ENCODE results near the gene SLC35F3.

Gene SLC35F3

GRCh38 chr1:233901495-233901894 is 3.0 kb upstream of the SLC35F3 start:
- peaks cover 0 to 19% of the 10 kb centered on the region in 2 donors for H3K27me3 ChIP-seq
- no peak overlapping the region for H3K27ac ChIP-seq
- no peak for DNase-seq
- intact Hi-C loops (cut with DNase I; ENCODE audit: low total_unique reads): no loop called here
- H3K36me3 ChIP-seq: no peaks in the 10 kb centered on the region
- no peaks in the 10 kb centered on the region for H3K9me3 ChIP-seq
- no peak overlapping the region for H3K4me3 ChIP-seq
- TF ChIP-seq, protein P1, sequence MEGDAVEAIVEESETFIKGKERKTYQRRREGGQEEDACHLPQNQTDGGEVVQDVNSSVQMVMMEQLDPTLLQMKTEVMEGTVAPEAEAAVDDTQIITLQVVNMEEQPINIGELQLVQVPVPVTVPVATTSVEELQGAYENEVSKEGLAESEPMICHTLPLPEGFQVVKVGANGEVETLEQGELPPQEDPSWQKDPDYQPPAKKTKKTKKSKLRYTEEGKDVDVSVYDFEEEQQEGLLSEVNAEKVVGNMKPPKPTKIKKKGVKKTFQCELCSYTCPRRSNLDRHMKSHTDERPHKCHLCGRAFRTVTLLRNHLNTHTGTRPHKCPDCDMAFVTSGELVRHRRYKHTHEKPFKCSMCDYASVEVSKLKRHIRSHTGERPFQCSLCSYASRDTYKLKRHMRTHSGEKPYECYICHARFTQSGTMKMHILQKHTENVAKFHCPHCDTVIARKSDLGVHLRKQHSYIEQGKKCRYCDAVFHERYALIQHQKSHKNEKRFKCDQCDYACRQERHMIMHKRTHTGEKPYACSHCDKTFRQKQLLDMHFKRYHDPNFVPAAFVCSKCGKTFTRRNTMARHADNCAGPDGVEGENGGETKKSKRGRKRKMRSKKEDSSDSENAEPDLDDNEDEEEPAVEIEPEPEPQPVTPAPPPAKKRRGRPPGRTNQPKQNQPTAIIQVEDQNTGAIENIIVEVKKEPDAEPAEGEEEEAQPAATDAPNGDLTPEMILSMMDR (IDR thresholded peaks at IDR 0.05): no peak
- peaks cover 0 to 10% (median 0%) of the 10 kb centered on the region in 4 donors for H3K4me1 ChIP-seq

- Histone ChIP-seq H3K4me3 (no peak overlapping the region), H3K4me1 (peaks cover 0 to 10% (median 0%) of the 10 kb centered on the region in 4 donors), H3K27me3 (peaks cover 0 to 19% of the 10 kb centered on the region in 2 donors), H3K36me3 (no peaks in the 10 kb centered on the region), H3K27ac (no peak overlapping the region), H3K9me3 (no peaks in the 10 kb centered on the region)
- no peak for DNase-seq
- intact Hi-C loops (cut with DNase I; ENCODE audit: low total_unique reads): no loop called here
- TF ChIP-seq, protein P1 (IDR thresholded peaks at IDR 0.05): no peak
Observed at GRCh38 chr1:233905416-233906051, 1.1 kb downstream of the SLC35F3 start.

DNA sequence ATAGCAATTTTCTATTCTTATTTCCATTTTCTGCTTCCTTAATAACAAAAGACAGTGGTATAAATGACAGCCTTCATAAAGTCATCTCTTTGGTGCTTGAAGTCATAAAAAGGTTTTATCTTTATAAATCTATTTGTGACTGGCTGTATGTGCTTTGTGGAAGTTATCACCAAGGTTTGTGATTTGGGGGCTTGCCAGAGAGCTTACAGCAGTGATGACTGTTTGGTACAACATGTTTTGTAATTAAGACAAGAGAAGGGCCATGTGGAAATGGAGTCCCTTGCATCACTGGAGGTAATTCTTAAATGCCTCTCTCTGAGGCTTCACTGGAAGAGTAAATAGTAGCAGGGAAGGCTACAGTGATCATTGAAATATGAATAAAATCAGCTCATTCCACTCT is 2.7 kb downstream of the SLC35F3 start:
- H3K27me3 ChIP-seq: peaks cover 0 to 19% of the 10 kb centered on the region in 2 donors

GRCh38 chr1:233908092-233908491 is 3.6 kb downstream of the SLC35F3 start:
- TF ChIP-seq, protein P1 (IDR thresholded peaks at IDR 0.05): no peak
- no peaks in the 10 kb centered on the region for H3K9me3 ChIP-seq
- H3K4me1 ChIP-seq: peaks cover 0 to 10% (median 0%) of the 10 kb centered on the region in 4 donors
- H3K4me3 ChIP-seq: no peak overlapping the region
- peaks cover 0 to 19% of the 10 kb centered on the region in 2 donors for H3K27me3 ChIP-seq
- no peak for DNase-seq
- H3K36me3 ChIP-seq: no peaks in the 10 kb centered on the region
- H3K27ac ChIP-seq: no peak overlapping the region
- intact Hi-C loops (cut with DNase I; ENCODE audit: low total_unique reads): no loop called here

More for the DNA sequence above, 2.7 kb downstream of the SLC35F3 start:
- no peaks in the 10 kb centered on the region for H3K36me3 ChIP-seq
- TF ChIP-seq, protein P1 (IDR thresholded peaks at IDR 0.05): no peak
- peaks cover 0 to 10% (median 0%) of the 10 kb centered on the region in 4 donors for H3K4me1 ChIP-seq
- intact Hi-C loops (cut with DNase I; ENCODE audit: low total_unique reads): no loop called here
- H3K4me3 ChIP-seq: no peak overlapping the region
- no peak for DNase-seq
- no peaks in the 10 kb centered on the region for H3K9me3 ChIP-seq
- H3K27ac ChIP-seq: no peak overlapping the region

DNA sequence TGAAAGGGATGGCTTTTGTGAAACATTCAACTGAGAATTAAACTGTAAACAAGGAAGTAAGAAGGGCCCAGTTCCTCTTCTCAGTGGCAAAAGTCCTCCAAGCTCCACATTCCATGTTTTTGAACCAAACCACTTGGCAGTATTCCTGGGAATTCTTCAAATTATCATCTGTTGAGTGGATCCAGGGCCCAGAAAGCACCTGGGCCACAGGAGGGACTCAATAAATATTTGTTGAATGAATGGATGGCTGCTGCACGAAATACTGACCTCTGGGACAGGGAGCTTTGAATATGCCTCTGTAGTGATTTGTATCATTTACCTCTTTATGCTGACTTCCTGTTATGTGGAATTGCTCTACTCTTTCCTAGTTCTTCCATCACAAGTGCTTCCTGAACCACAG is 4.7 kb downstream of the SLC35F3 start:
- H3K4me1 ChIP-seq: peaks cover 0 to 10% (median 0%) of the 10 kb centered on the region in 4 donors
- no peaks in the 10 kb centered on the region for H3K36me3 ChIP-seq
- intact Hi-C loops (cut with DNase I; ENCODE audit: low total_unique reads): no loop called here
- H3K27ac ChIP-seq: no peak overlapping the region
- H3K27me3 ChIP-seq: peaks cover 0 to 19% of the 10 kb centered on the region in 2 donors
- no peaks in the 10 kb centered on the region for H3K9me3 ChIP-seq
- TF ChIP-seq, protein P1 (IDR thresholded peaks at IDR 0.05): no peak
- H3K4me3 ChIP-seq: no peak overlapping the region
- DNase-seq: no peak
